GM04504 (cell line): ENCODE data around the gene PLA2G4F.

Source experiments
- DNase-seq: peaks from one replicate; pipeline ENCODE4 v3.0.0-alpha.2; 2012; ENCODE audit warnings: low read depth

Gene PLA2G4F

GRCh38 chr15:42131826-42132806, 24.3 kb downstream of the PLA2G4F start:
- DNase-seq, result no peak

- no peak for DNase-seq
These were observed 25.4 kb downstream of the PLA2G4F start for GRCh38 chr15:42131006-42131405.

GRCh38 chr15:42130246-42130986, 26.0 kb downstream of the PLA2G4F start:
- DNase-seq, result no peak

- DNase-seq, result no peak
These were observed 27.1 kb downstream of the PLA2G4F start for GRCh38 chr15:42129364-42129763.

- no peak for DNase-seq
These were observed 28.0 kb downstream of the PLA2G4F start for GRCh38 chr15:42128476-42128875.

GRCh38 chr15:42123546-42123945, 32.9 kb downstream of the PLA2G4F start:
- DNase-seq, result no peak

- DNase-seq, result no peak
These were observed 34.8 kb downstream of the PLA2G4F start for GRCh38 chr15:42121682-42122081.

GRCh38 chr15:42121021-42121420, 35.4 kb downstream of the PLA2G4F start:
- DNase-seq, result no peak

GRCh38 chr15:42120285-42120684, 36.2 kb downstream of the PLA2G4F start:
- no peak for DNase-seq

GRCh38 chr15:42119446-42119760, 37.0 kb downstream of the PLA2G4F start:
- DNase-seq, result no peak

- no peak for DNase-seq
These were observed 37.6 kb downstream of the PLA2G4F start for GRCh38 chr15:42118650-42119445.

- no peak for DNase-seq
These were observed 44.5 kb downstream of the PLA2G4F start for GRCh38 chr15:42111924-42112323.

- DNase-seq, result no peak
These were observed 46.1 kb downstream of the PLA2G4F start for GRCh38 chr15:42110367-42110766.

GRCh38 chr15:42108806-42109205, 47.6 kb downstream of the PLA2G4F start:
- DNase-seq, result no peak

GRCh38 chr15:42108189-42108588, 48.2 kb downstream of the PLA2G4F start:
- no peak for DNase-seq

GRCh38 chr15:42107473-42107872, 49.0 kb downstream of the PLA2G4F start:
- DNase-seq, result no peak

GRCh38 chr15:42106288-42106687, 50.1 kb downstream of the PLA2G4F start:
- no peak for DNase-seq

GRCh38 chr15:42104095-42104891, 52.1 kb downstream of the PLA2G4F start:
- DNase-seq, result no peak

GRCh38 chr15:42102646-42103235, 53.7 kb downstream of the PLA2G4F start:
- DNase-seq, result no peak

- DNase-seq, result no peak
These were observed 54.6 kb downstream of the PLA2G4F start for GRCh38 chr15:42101861-42102260.
